LNCaP clone FGC (cell line): ENCODE results near the gene LRRC15.

Source experiments
- DNase-seq: peaks from one replicate; pipeline ENCODE4 v3.0.0-alpha.2; 2011; ENCODE audit warnings: low read depth
- H3K4me3 ChIP-seq: 2 replicates; pipeline ENCODE4 v1.5.1; 2011; ENCODE audit warnings: mild to moderate bottlenecking, low read depth, low read length, control low read depth
- CTCF ChIP-seq: IDR thresholded peaks from 2 replicates; pipeline ENCODE4 v1.5.1; 2012; ENCODE audit warnings: mild to moderate bottlenecking; ENCODE audit not compliant: control insufficient read depth, insufficient read depth; ENCODE audit errors: extremely low read depth

Gene LRRC15

DNA sequence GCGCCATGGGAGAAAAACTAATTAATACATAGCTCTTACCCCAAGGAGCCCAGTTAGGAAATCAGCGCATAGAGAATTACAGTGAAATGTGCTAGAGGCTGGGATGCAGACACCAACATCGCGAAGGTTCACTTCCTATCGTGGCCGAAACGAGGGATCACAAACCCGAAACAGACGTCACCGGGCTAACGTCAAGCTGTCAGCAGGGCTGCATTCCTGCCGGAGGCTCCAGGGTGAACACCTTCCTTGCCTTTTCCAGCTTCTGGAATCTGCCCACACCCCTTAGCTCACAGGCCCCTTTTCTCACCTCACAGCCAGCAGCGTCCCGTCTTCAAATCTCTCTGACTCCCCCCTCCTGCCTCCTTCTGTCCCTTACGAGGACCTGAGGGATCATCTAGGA is 16.5 kb upstream of the LRRC15 start:
- no peak for TF ChIP-seq CTCF
- no peak for DNase-seq

DNA sequence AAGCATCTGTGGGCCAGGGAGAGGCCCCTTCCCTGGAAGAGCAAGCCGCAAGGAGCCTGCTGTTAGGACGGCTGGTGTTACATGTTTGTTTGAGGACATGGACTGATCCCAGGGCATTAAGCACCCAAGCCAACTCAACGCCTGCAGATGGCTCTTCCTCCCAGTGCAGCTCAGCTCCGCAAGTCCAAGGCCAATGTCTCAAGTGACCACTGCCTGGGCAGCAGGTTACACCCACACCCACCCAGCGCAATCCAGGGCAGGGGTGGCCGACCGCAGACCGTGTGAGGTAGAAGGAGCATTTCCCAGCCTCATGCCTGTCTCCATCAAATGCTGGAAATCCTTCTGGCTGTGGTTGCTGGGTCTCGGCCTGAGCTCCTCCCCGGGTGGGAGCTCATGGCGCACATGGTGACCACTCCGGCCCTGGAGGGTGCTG is 15.0 kb upstream of the LRRC15 start:
- DNase-seq, result no peak
- TF ChIP-seq CTCF, result no peak

More for the DNA sequence above, 16.5 kb upstream of the LRRC15 start:
- no peak overlapping the region for H3K4me3 ChIP-seq

DNA sequence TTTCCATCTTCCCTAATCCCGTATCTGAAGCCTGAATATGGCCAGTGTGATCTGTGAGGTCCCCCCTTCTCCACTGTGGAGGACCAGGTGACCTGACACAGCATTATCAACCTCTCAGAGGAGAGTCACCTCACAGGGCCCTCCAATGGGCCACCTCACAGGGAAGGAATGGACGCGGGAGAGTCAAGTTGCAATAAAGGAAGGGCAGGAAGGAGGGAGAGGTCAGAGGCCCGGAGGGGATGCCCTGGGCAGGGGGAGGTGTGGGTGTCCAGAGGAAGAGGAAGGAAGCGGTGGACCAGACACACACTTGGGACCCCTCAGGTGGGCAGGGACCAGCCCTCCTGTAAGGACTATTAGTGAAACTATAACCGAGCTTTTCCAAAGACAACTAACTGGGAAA is 14.6 kb upstream of the LRRC15 start:
- no peak overlapping the region for H3K4me3 ChIP-seq
- no peak for TF ChIP-seq CTCF
- DNase-seq, result no peak

More for the DNA sequence above, 15.0 kb upstream of the LRRC15 start:
- H3K4me3 ChIP-seq, result no peak overlapping the region

- no peak overlapping the region for H3K4me3 ChIP-seq
- DNase-seq, result no peak
- TF ChIP-seq CTCF, result no peak
These were observed 13.9 kb upstream of the LRRC15 start for GRCh38 chr3:194383276-194383940.

GRCh38 chr3:194382892-194383223 is 13.3 kb upstream of the LRRC15 start:
- DNase-seq, result no peak
- no peak overlapping the region for H3K4me3 ChIP-seq
- TF ChIP-seq CTCF, result no peak

DNA sequence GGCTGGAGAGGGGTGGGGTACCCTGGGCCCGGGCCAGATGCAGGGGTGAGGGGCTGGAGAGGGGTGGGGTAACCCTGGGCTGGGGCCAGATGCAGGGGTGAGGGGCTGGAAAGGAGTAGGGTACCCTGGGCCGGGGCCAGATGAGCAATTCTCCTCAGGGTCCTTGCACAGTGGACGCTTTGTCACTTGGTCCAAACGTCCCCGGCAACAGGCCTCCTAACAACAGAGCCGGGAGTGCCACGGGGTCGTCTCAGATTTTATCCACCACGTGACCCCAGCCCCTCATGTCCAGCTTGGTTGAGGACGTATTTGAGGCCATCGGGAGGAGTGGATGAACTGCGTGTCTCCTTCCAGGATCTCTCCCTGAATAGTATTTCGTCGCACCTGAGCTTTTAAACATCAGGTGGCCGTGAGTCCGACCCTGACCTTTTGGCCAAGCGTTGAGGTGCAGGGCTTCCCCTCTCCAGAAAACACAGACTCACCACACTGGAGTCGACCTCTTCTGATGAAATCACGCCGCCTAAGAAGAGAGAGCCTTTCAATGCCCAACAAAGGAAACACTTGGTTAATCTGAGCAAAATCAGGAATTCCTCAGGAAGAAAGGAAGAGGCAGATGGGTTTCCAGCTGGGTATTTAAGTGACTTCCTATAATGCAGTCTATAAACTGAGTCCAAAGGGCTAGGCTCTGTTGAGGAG is 12.8 kb upstream of the LRRC15 start:
- no peak for DNase-seq
- TF ChIP-seq CTCF, result no peak
- H3K4me3 ChIP-seq, result no peak overlapping the region
